GM19438 (cell line): ENCODE data around the gene CAMK2G.
A peak's percentile ranks its signal among the peaks of the same experiment; 100 is the strongest.

Experiments used
- ATAC-seq: cut with Tn5 transposase; IDR thresholded peaks from one replicate; pipeline ENCODE4 v1.9.1; 2021; ENCODE audit warnings: low read depth; ENCODE audit not compliant: unreplicated experiment

CAMK2G gene

DNA sequence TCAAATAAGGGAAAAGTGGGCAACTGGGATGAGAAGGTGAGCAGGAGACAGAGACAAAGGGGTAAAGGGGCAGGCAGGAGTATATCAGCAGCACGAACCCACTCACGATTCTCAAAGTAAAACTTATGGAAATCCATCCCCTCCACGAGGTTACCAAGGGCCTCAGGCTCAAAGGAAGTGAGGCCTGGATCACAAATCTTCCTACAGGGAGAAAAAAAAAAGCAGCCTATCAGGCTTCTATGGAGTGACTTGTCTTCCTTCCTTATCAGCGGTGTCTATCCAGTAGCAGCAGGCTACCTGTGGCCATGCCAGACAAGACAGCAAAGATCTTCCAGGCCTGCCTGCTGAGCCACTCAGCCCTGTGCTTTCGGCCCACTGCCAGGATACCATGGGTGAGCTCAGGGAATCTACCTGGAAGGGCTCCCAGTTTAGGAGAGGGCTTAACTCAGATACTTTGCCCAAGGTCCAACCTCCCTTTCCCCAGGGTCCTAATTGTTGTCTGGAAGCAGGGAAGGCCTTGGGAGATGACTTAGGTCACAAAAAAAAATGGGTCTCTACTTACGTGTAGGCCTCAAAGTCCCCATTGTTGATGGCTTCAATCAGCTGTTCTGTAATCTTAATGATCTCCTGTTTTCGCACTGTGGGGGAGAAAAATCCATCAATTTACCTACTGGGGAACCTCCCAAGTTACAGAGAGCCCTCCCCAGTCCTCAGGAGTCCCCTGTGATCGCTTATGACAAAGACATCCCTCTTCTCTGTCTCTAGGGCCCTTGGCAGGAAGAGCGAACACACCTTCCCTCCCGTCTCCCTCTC is 57.2 kb downstream of the CAMK2G start:
- no peak for ATAC-seq

GRCh38 chr10:73815719-73816030 is 58.7 kb downstream of the CAMK2G start:
- no peak for ATAC-seq

DNA sequence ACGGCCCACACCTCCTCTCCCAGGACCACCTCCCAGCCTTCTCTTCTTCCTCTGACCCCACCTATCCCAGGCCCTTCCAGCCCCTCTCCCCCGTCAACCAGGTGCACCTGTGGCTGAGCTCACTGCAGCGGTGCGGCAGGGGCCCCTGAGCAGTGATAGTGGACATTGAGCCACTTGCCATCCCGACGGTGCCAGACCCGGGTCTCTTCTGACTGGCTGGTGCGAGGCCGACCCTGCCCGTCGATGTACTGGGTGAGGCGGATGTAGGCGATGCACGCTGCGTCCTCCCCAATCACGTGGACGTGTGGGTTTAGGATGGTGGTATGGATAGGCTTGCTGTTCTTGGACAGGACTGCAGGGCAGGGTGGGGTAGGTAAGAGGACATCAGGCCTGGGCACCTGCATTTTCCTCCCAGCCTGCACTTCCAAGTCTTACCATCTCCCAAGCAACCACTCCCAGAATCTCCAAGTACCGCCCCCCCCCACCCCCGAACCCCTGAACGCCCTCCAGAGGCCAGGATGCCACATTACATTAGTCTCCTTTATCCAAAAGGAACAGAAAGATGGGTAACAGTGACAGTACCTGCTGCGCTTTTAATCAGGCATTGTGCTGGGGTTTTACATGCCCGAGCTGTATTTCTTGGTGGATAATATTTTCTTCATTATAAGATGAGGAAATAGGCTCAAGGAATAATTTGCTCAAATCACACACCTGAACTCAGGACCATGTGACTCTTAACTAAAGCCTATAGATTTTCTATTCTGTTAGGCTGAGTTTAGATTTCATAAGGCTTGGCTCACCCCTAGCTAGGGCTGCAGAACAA is 59.2 kb downstream of the CAMK2G start:
- no peak for ATAC-seq

DNA sequence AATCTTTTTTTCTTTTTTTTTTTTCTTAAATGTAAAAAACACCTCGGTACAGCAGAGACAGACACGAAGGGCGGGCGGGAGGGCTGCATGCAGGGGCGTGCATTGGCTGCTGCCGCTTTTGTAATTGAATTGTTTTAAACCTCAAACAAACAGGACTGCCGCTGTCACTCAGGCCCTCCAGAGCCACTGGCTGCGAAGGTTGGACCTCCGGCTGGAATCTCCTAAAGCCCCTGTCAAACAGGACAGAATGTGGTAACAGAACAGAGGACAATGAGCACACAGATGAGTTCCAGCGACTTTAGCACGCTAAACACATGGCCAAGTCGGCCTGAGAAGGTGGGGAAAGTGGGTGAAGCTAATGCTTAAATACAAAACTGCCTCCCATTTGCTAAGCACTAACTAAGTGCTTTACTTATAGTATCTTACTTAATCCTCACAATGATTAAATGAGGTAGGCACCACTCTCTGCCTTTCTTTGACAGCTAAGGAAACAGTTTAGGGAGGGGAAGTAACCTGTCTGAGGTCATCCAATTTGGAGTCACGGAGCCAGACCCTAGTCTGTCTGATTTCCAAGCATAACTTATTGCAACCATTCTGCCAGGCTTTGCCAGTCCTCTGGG is 60.0 kb downstream of the CAMK2G start:
- ATAC-seq = no peak

DNA sequence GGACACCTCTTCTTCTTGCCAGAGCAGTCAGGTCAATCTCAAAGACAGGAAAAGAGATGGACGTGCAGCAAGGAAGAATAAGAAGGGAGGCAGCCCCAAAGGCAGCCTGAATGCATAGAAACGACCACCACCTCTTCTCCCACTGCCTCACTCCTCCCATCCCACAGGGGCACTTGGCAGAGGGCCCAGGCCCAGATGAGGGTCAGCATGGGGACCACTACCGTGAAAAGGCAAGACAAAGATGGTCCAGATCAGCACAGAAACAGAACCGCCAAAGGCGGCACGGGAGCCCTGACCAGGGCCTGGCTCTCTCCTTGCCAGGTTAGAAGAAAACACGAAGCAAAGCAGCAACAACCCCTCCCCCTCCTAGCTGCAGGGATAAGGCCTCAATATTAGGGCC is 61.0 kb downstream of the CAMK2G start:
- no peak for ATAC-seq

DNA sequence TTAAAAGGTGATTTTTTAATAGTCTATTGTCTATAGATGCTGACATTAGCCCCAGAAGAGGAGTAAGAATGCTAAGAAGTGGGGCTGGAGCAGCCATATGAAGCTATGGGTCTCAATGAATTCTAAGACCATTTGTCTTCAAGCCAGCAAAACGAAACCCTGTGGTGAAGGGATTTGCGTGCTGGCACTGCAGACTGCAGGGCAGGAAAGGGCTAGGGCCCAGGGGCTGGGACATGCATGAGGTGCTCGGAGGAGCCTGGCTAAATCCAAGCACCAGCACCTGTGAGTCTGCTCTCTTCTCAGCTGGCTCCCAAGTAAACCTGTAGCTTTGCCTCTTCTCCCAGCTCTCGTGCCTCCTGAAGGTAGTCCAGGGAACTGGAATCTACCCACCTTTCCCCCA is 61.7 kb downstream of the CAMK2G start:
- no peak for ATAC-seq

DNA sequence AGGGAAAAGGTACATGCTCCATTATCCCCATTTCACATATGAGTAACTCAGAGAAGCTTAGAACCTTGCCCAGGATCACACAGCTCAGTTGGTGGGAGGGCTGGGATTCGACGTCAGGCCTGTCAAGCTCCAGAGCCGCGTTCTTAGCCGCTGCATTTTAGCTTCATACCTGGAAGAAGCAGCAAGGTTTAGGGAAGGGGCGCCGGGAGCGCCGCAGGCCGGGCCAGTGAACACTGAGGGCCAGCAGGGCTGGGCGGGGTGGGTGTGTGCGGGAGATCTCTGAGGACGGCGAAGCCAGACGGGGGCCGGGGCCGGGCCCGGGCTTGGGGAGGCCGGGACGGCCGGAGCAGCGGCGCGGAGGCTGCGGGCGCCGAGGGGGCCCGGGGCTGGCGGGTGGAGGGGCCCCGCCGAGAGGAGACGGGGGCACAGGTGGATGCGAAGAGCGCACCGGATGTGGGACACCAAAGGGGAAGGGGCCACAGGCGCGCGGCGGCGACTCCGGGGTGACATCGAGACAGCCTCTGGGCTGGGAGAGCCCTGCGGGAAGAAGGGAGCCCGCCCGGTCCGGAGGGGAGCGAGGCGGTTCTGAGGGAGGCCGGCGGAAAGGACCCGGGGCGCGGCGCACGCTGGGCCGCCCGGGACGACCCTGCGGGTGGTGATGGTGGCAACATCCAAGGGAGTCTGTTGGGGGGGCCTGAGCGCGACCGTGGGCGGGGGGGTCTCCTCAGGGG is 63.5 kb downstream of the CAMK2G start:
- ATAC-seq = peak; percentile 40

GRCh38 chr10:73810358-73810734 is 64.0 kb downstream of the CAMK2G start:
- ATAC-seq = no peak

GRCh38 chr10:73809061-73809818 is 65.1 kb downstream of the CAMK2G start:
- no peak for ATAC-seq

- no peak for ATAC-seq
Measured at GRCh38 chr10:73808021-73808815, 66.1 kb downstream of the CAMK2G start.

- no peak for ATAC-seq
Measured at GRCh38 chr10:73807471-73807870, 66.9 kb downstream of the CAMK2G start.

GRCh38 chr10:73806176-73806950 is 68.0 kb downstream of the CAMK2G start:
- no peak for ATAC-seq

- no peak for ATAC-seq
Measured at GRCh38 chr10:73803680-73804286, 70.6 kb downstream of the CAMK2G start.

- no peak for ATAC-seq
Measured at GRCh38 chr10:73802276-73802991, 71.9 kb downstream of the CAMK2G start.

- ATAC-seq = no peak
Measured at GRCh38 chr10:73801253-73801590, 73.1 kb downstream of the CAMK2G start.

GRCh38 chr10:73800560-73801252 is 73.6 kb downstream of the CAMK2G start:
- no peak for ATAC-seq

DNA sequence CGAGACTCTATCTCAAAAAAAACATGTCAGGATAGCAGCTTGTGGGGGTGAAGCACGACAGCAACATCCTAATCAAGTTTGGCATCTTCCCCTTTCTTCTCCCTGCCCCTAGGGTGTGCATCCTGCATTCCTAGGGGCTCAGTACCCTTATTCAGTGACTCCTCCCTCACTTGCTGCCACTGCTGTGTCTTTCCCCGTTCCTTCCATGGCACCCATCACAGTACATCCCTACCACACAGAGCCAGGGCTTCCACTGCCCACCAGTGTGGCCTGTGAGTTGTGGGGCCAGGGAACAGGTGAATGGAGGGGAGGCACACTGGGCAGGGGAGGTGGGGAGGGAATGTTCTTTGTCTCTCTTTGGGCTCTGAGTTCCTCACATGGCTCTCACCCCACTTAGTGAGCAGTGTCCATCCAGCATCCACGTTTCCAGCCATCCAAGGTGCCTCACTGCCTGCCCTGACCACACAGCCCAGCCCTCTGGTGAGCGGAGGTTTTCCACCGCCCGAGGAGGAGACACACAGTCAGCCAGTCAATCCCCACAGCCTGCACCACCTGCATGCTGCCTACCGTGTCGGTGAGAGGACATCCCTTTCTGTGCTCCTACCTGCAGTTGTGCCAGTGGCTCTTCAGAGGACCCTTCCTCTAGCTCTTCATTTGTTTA is 74.3 kb downstream of the CAMK2G start:
- ATAC-seq = no peak
